ENCODE measurements around the gene GSTK1.
A peak's percentile ranks its signal among the peaks of the same experiment; 100 is the strongest.
"Not testable (repeated sequence)": the region's sequence is repeated elsewhere in the genome, so short reads cannot be mapped to it uniquely, and the experiment has no call there.

GSTK1 gene

DNA sequence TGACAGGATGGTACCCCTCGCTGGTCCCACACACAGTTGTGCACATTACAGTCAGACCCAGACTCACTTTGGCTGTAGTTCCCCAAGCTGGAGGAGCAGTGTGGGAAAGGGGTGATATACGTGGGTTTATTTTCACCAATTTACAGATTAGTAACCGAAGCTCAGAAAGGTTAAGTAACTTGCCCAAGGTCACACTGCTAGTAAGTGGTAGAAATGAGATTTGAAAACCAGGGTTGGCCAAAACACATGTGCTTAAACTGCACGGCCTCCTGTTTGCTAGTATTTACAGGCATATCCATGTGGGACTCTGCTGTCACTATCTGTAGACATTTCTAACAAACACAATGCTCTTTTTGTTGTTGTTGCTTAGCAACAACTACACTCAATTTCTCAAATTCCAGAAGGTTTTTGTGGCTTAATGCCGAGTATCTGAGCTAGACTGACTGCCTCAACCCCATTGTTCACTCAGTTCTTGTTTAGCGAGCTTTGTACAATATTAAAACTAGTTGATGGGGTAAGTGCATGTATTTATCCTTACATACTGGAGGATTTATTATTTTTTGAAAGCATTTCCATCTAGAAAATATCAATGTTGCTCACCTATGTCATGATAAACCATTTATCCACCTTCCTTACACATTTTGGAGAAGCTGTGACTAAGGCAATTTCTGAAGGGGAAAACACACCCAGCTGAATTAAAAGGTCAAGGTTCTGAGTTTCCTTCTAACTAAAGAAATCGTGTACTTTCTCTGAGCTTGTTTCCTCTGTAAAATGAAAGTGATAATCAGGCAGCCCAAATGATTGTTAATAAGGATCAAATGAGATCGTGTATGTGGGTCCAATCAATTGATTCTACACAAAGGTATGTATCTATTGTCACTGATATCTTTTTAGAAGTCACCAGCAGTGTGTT, 16.2 kb downstream of the GSTK1 start:
- no peak for DNase-seq

DNA sequence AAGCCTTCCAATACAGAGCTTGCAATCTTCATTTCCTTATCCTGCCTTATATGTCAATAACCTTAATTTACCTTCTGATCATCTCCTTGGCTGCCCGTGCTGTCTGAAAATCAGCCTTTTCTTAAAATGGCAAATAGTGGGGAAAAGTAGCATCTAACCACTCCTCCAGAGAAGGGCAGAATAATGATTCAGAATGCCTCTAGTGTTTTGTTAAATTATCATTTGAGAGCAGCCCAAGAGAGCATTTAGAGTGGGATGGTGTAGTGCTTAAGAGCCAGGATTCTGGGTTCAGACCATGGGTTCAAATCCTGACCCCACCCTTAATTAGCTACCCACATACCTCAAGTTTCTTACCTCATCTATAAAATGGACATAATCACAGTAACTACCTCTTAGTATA, 16.9 kb downstream of the GSTK1 start:
- no peak for DNase-seq

DNA sequence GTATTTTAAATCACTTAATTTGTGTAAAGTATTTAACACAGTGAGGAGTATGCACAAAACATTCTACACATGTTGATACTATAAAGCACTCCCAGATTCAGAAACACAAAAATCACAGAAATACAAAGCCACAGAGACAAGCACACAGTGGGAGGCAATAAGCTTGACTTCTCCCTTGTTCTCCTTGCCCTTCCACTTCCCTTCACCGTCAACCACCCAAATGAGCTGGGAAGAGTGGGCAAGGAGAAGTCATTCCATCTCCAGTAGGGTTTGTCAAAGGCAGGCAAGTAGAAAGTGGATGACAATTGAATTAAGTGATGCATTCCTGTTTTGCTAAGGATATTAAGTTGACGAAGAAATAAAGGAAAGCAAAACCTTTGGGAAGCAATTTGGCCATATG, 17.3 kb downstream of the GSTK1 start:
- DNase-seq: no peak

DNA sequence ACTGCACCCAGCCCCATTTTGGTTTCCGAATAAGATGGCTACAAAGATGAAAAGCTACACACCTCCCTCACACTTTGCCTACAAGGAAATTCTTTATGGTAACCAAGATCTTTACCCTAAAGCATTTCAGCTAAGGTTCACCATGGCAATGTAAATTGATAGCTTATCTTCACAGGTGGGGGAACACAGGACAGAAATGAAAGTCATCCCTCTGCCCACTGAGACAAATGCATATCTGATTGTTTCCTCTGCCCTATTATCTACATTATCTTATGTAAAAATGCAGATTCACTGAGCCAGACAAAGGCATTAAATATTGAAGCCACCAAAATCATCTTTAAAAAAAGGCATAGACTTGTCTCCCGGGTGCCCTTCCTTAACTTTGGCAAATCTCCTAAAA, 18.3 kb downstream of the GSTK1 start:
- DNase-seq: no peak

DNA sequence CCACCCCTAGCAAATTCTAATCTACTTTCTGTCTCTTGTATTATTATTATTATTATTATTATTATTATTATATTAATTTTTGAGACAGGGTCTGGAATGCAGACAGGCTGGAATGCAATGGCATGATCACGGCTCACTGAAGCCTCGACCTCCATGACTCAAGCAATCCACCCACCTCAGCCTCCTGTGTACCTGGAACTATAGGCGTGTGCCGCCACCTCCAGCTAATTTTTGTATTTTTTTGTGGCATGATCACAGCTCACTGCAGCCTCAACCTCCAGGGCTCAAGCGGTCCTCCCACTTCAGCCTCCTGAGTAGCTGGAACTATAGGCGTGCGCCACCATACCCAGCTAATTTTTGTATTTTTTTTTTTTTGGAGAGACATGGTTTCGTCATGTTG, 18.9 kb downstream of the GSTK1 start:
- no peak for DNase-seq

DNA sequence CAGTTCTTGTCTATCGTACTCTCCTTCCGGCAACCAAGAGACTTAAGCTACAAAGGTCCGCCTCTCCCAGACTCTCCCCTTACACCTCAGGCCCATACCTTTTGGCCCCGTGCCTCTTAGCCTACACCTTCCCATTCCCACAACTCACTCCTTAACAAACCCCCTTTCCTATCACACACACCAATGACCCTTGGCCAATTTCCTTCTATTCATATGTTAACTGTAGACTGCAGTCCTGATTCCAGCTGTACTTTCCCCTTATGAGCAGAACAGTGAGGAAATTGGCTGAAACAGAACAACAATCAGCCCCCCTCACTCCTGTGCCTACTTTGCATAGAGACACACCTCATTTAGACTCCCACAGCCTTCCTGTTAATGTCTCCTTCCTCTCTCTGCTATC, 20.1 kb downstream of the GSTK1 start:
- no peak for DNase-seq

DNA sequence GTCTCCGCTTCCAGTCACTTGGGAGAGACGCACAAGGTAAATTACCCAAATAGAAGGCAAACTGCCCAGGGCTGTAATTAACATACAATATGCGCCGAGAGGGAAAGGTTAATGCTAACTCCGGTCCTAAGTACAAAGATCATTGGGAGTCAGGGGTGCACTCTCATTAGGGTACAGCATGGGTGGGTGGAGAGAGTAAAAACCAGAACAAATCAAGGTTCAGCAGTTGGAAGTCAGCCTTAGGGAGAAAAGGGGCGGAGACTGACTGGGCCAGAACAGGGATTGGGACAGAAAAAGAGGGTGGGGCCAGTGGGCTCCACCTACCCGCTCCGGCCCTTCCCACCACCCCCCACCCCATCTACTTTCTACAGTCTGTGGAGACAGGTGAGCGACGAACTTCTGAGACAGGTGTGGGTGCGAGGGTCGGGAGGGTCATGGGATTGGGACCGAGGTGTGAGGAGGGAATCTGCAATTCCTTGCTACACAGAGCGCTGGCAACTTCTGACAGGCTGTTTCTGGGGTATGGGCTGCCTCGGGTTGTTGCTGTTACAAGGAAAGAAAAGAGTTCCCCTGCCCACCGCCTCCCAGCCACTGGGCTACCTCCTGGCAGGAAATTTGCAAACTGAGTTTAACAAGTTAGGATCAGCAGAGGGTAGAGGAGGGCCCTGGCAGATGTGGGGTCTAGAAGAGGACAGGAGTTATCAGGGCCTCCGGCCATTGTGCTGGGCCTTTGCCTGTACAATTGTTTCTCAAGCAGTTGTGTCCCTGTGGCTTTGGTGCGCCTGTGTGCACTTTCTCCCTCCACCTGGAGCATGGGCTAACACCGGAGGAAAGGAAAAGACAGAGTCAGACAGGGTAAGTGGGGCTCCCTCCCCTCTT, 21.6 kb downstream of the GSTK1 start, which contains the start of gene TMEM139:
TSS of gene TMEM139 (plus strand) at position 368 of the 879 bp plus-strand sequence. CDS start 1,000 bp downstream, outside the sequence.
- DNase-seq: no peak

DNA sequence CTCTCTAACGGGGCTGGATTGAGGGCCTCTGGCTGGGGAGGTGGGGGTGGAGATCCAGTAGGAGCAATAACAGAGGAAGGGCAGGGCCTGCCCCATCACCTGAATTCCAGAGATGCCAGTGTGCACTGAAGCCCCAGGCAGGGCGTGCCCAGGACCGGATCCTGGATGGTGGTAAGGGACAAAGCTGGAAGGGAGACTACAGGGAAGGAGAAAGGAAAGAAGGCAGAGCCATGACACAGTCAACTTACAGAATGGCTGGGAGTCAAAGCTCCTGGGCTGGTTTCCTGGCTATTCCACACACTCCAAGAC, 22.2 kb downstream of the GSTK1 start:
- DNase-seq: no peak

DNA sequence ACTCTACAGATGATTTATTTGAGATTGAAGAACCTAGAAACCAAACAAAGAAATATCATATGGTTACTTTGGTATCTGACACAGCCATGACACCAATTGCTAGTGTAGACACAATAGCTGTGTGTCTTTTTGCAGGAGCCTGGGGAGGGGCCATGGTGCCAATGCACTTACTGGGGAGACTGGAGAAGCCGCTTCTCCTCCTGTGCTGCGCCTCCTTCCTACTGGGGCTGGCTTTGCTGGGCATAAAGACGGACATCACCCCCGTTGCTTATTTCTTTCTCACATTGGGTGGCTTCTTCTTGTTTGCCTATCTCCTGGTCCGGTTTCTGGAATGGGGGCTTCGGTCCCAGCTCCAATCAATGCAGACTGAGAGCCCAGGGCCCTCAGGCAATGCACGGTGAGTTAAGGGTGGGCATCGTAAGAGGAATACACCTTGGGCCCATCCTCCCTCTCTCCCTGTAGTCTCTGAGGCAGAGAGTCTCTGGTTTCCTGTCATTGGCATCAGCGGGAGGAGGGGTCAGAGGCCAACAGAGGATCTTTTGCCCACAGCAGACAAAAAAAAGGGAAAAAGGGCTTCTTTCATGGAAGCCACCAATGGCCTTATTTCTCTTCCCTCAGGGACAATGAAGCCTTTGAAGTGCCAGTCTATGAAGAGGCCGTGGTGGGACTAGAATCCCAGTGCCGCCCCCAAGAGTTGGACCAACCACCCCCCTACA, 22.7 kb downstream of the GSTK1 start:
- no peak for DNase-seq

DNA sequence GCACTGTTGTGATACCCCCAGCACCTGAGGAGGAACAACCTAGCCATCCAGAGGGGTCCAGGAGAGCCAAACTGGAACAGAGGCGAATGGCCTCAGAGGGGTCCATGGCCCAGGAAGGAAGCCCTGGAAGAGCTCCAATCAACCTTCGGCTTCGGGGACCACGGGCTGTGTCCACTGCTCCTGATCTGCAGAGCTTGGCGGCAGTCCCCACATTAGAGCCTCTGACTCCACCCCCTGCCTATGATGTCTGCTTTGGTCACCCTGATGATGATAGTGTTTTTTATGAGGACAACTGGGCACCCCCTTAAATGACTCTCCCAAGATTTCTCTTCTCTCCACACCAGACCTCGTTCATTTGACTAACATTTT, 23.3 kb downstream of the GSTK1 start:
- no peak for DNase-seq

DNA sequence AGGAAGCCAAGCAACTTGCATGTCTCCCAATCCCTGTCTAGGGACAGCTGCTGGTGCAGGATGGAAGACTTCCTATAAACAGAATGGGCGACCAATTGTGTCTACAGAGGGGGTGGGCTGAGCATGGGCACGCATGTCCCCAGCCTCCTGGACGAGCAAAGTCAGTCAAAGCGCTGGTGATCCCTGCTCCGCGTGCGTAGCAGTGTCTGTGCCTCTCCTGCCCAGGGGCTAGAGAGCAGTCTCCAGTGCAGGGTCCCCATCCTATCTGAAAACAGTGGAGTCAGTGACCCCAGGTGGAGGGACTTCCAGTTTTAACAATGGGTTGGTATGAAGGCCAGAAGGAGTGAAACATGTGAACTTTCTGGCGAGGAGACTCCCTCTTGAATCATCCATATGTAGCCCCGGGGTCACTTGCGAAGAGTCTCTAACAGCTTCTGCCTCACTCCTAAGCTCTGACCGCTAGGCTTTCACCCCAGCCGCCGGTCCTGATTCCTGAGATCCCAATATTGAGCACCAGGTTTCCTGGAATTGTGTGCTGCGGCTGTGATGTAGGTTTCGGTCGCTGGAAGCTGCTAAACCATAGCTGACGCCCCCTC, 24.2 kb downstream of the GSTK1 start:
- DNase-seq: no peak

DNA sequence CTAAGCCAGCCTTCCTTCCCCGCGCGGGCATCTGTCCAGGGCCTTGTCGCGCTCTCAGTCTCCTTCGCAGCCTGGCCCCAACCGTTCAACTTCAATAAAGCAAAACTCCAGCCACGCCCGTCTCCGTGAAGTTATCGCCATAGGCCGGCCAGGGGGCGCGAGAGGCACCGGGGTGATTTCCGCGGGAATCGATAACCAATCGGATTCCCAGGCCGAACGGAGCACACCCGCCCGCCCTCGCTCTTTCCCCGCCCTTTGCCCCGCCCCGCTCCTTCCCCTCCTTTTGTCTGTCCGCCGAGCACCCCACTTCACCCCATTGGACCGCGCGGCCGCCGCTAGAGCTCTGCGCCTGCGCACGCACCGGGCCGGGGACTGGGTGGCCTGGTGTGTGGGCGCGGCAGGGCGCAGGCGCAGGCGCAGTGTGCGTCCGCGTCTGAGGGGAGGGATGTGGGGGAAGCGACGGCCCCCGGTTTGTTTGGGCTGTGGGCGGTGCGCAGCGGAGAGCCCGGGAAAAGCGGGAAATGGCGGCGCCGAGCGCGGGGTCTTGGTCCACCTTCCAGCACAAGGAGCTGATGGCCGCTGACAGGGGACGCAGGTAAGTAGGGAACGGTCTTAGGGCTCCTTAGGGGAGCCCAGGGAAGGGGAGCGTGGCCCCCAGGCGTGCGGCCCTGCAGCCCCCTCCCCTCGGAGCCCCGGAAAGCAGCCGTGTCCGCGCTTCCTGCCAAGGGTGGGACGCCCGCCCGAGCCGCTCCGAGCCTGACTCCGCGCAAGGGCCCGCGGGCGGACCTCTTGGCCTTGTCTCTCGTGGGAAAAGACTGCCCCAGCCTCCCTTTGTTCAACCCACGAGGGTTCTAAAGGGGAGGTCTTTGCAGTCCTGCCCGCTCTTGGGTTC, 24.9 kb downstream of the GSTK1 start, which contains the start of gene CASP2:
TSS of gene CASP2 (plus strand) at position 417 of the 892 bp plus-strand sequence. CDS start at position 522, 105 bp downstream.
- peak; percentile 98 for DNase-seq

DNA sequence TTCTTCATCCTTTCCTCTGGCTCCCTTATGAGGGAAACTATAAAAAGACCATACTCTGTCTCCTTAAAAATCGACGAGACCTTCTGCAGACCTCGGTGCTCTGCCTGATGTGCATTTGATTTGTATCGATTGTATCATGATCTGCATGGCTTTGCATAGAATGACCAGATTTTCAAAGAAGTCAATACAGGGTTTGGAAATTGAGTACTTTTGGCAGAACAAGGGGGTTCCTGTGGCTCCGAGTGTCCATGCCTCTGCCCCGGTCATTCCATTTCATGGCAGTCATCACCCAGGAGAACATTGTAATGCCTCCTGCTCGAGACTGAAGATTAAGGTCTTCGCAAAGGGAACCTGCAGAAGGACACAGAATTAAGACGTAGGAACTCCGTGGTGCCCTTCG, 25.6 kb downstream of the GSTK1 start:
- no peak for DNase-seq

DNA sequence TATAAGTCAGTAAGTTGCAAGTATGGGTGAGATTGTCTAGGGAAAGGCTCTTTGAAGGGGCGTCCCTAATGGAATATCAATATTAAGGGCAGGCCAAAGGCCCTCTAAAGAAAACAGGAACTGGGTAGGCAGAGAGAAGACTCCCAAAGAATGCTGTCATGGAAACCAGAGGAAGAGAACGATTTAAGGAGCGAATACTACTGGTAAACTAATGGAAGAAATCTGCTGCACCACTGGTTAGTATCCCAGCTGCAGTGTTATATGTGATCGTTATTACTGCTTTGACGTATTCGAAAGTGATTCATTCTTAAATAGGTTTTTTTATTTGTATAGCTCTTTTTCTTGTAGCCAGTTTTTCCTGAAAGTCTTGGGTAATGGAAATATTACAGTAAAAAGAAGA, 26.2 kb downstream of the GSTK1 start:
- no peak for DNase-seq

DNA sequence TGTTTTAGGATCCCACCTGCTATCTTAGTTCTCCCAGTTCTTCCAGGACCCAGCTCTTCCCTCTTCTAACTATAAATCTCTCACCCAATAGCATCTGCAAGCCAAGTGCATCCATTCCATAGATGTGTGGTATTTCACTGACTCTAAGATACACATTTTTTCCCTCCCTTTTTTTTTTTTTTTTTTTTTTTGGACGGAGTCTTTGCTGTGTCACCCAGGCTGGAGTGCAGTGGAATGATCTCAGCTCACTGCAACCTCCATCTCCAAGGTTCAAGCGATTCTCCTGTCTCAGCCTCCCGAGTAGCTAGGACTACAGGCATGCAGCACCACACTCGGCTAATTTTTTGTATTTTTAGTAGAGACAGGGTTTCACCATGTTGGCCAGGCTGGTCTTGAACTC, 26.6 kb downstream of the GSTK1 start:
- not testable (repeated sequence) for DNase-seq

DNA sequence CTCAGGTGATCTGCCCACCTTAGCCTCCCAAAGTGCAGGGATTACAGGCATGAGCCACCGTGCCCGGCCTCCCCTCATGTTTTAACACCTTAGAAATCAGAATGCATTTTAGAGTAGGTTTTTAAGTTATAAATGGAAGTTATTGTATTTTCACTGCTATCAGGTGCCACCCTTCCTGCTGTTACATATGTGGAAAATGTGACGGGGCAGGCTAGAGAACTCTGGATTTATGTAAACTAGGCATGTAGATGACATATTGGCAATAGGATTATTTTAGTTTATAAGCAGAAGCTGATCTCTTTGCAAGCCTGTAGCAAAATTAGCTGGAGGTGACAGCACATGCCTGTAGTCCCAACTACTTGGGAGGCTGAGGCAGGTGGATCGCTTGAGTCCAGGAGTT, 27.1 kb downstream of the GSTK1 start:
- no peak for DNase-seq

DNA sequence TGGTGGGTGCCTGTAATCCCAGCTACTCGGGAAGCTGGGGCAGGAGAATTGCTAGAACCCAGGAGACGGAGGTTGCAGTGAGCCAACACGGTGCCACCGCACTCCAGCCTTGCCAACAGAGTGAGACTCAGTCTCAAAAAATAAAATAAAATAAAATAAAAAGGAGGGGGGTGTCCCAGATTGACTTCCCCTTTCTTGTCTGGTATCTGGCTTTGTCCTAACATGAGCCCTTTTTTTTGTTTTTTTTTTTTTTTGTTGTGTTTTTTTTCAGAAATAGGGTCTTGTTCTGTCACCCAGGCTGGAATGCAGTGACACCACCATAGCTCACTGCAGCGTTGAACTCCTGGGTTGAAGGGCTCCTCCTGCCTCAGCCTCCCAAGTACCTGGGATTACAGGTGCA, 29.6 kb downstream of the GSTK1 start:
- no peak for DNase-seq

DNA sequence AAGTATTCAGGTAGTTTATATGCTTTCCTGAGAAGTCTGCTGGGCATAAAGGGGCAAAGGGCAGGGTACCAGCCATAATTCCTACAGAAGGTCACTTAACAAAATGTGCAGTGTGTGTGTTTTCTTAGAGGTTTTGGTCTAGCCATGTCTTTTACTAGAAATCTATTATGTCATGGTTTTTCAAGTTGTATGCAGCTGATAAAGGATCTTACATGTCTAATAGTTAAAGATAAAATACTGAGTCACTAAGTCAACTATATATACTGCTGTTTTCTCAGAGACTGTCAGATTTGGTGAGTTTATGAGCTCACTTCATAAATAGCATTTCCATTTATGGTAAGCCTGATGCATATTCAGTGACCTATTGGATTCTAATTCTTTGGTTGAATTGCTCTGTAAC, 32.6 kb downstream of the GSTK1 start:
- no peak for DNase-seq

DNA sequence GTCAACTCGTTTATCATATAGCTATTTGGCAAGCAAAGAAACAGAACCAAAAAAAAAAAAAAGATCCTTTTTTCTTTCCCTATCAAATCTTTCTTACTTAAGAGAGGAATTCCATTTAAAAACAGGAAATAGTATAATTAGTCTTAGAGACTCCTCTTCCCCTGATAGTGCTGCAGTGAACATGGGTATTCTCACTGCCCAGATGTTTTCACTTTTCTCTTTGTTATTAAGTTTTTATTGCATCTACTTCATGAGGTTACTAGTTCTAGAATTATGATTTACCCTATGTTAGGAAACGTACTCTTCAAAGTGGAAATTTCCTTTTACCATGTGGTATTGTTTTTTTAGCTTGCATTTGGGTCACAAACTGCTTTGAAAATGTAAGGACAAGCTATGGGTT, 33.4 kb downstream of the GSTK1 start:
- DNase-seq: no peak

DNA sequence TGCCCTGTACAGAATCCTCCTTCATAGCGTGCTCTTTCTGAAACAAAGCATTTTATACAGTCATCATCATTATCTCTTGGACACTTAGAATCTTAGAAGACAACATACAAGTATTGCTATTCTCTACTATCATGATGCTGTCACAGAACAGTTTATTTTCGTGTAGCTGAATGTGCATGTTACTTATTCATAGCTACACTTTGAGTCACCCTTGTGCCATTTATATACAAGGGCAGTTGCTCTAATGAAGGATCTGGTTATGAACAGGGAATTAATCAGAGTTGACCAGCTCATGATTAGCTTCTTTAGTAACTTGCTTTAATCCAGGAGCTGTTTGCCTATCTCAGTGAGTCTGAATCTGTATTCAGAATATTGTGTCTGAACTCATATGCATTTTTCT, 36.1 kb downstream of the GSTK1 start:
- DNase-seq: no peak

DNA sequence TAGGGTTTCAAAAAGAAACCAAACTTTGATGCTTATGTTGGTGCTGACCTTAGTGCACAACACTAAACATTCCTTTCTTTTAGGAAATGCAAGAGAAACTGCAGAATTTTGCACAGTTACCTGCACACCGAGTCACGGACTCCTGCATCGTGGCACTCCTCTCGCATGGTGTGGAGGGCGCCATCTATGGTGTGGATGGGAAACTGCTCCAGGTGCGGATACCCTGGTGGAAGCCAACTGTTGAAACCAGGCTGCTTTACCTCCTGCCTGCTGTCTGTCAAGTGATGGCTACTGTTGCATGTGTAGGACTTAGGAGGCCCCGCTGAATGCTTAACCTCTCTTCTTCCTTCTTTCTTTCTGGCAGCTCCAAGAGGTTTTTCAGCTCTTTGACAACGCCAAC, 36.6 kb downstream of the GSTK1 start:
- DNase-seq: no peak

Measured in DMS153 (cell line).